Hepatocyte (in vitro differentiated cells): ENCODE results near the gene MAPK1.

Source experiments
- EZH2phosphoT487 ChIP-seq: fragments of 200-600 bp; sonication (generic); IDR thresholded peaks from one replicate; pipeline ENCODE4 v1.6.1; 2018; ENCODE audit warnings: antibody characterized with exemption, mild to moderate bottlenecking, low read depth, moderate library complexity; ENCODE audit not compliant: unreplicated experiment, severe bottlenecking
- TF ChIP-seq, protein P1 (sequence below): fragments of 200-600 bp; sonication (generic); IDR thresholded peaks from 2 replicates; pipeline ENCODE4 v1.5.1; 2016; ENCODE audit warnings: antibody characterized with exemption, mild to moderate bottlenecking; ENCODE audit not compliant: poor library complexity

DNA sequence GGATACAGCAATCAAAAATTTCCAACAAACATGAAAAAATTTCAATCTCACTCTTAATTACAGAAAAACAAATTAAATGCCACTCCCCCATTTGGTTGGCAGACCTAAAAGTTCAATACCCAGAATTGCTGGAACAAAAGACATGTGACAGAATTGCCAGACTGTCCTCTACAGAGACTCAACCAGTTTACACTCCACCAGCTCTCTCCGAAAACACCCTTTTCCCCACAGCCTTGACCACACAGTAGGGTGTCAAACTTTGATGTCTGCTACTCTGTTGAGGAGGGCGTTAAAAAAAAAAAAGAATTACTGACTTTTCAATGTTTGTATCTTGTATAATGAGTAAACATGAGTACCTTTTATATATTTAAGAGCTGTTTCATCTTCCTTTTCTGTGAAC lies 87.2 kb downstream of the MAPK1 start:
- TF ChIP-seq, protein P1, sequence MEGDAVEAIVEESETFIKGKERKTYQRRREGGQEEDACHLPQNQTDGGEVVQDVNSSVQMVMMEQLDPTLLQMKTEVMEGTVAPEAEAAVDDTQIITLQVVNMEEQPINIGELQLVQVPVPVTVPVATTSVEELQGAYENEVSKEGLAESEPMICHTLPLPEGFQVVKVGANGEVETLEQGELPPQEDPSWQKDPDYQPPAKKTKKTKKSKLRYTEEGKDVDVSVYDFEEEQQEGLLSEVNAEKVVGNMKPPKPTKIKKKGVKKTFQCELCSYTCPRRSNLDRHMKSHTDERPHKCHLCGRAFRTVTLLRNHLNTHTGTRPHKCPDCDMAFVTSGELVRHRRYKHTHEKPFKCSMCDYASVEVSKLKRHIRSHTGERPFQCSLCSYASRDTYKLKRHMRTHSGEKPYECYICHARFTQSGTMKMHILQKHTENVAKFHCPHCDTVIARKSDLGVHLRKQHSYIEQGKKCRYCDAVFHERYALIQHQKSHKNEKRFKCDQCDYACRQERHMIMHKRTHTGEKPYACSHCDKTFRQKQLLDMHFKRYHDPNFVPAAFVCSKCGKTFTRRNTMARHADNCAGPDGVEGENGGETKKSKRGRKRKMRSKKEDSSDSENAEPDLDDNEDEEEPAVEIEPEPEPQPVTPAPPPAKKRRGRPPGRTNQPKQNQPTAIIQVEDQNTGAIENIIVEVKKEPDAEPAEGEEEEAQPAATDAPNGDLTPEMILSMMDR = no peak
- TF ChIP-seq EZH2phosphoT487 = no peak
